ENCODE measurements around the gene DENND2C.
"Not testable (repeated sequence)": the region's sequence is repeated elsewhere in the genome, so short reads cannot be mapped to it uniquely, and the experiment has no call there.

GRCh38 chr1:114562978-114563510 is 106.8 kb downstream of the DENND2C start:
- TF ChIP-seq POLR2A, CTCF (IDR thresholded peaks at IDR 0.05): not testable (repeated sequence)
